ENCODE data around the gene KCNIP4.

KCNIP4 gene

GRCh38 chr4:21858971-21859370 lies 89.6 kb downstream of the KCNIP4 start:
- H3K4me2 ChIP-seq: no peak overlapping the region
- no peak overlapping the region for H3K4me3 ChIP-seq (IDR thresholded peaks at IDR 0.05; ENCODE audit: insufficient read depth, low read depth, low read length)
- no peaks in the 10 kb centered on the region for H3K27me3 ChIP-seq (ENCODE audit: insufficient read depth, low read depth)
- H3K27ac ChIP-seq: no peak overlapping the region
- H2AFZ ChIP-seq (ENCODE audit: low read depth): no peak overlapping the region
- no peaks in the 10 kb centered on the region for H4K20me1 ChIP-seq (ENCODE audit: insufficient read depth)
- H3K36me3 ChIP-seq (ENCODE audit: insufficient read depth): no peaks in the 10 kb centered on the region
- H3K4me1 ChIP-seq (ENCODE audit: low read depth, poor library complexity, severe bottlenecking): no peaks in the 10 kb centered on the region
- TF ChIP-seq CTCF (conservative IDR thresholded peaks at IDR 0.05; ENCODE audit: low read depth, low read length): no peak
- no peak overlapping the region for H3K9ac ChIP-seq
- no peaks in the 10 kb centered on the region for H3K79me2 ChIP-seq (ENCODE audit: insufficient read depth, low read depth)

GRCh38 chr4:21856754-21857153 lies 91.8 kb downstream of the KCNIP4 start:
- H3K4me1 ChIP-seq (ENCODE audit: low read depth, poor library complexity, severe bottlenecking): no peaks in the 10 kb centered on the region
- TF ChIP-seq CTCF (conservative IDR thresholded peaks at IDR 0.05; ENCODE audit: low read depth, low read length): no peak
- no peaks in the 10 kb centered on the region for H4K20me1 ChIP-seq (ENCODE audit: insufficient read depth)
- H3K27ac ChIP-seq: no peak overlapping the region
- no peak overlapping the region for H2AFZ ChIP-seq (ENCODE audit: low read depth)
- no peak overlapping the region for H3K4me3 ChIP-seq (IDR thresholded peaks at IDR 0.05; ENCODE audit: insufficient read depth, low read depth, low read length)
- H3K4me2 ChIP-seq: no peak overlapping the region
- H3K27me3 ChIP-seq (ENCODE audit: insufficient read depth, low read depth): no peaks in the 10 kb centered on the region
- H3K36me3 ChIP-seq (ENCODE audit: insufficient read depth): no peaks in the 10 kb centered on the region
- H3K79me2 ChIP-seq (ENCODE audit: insufficient read depth, low read depth): no peaks in the 10 kb centered on the region
- no peak overlapping the region for H3K9ac ChIP-seq

GRCh38 chr4:21856301-21856700 lies 92.3 kb downstream of the KCNIP4 start:
- Histone ChIP-seq H4K20me1 (ENCODE audit: insufficient read depth) (no peaks in the 10 kb centered on the region), H2AFZ (ENCODE audit: low read depth) (no peak overlapping the region), H3K36me3 (ENCODE audit: insufficient read depth) (no peaks in the 10 kb centered on the region), H3K4me2 (no peak overlapping the region), H3K9ac (no peak overlapping the region), H3K4me1 (ENCODE audit: low read depth, poor library complexity, severe bottlenecking) (no peaks in the 10 kb centered on the region), H3K27me3 (ENCODE audit: insufficient read depth, low read depth) (no peaks in the 10 kb centered on the region), H3K27ac (no peak overlapping the region), H3K4me3 (IDR thresholded peaks at IDR 0.05; ENCODE audit: insufficient read depth, low read depth, low read length) (no peak overlapping the region), H3K79me2 (ENCODE audit: insufficient read depth, low read depth) (no peaks in the 10 kb centered on the region)
- TF ChIP-seq CTCF (conservative IDR thresholded peaks at IDR 0.05; ENCODE audit: low read depth, low read length): no peak

- H3K9ac ChIP-seq: no peak overlapping the region
- no peak for TF ChIP-seq CTCF (conservative IDR thresholded peaks at IDR 0.05; ENCODE audit: low read depth, low read length)
- H3K27ac ChIP-seq: no peak overlapping the region
- H3K27me3 ChIP-seq (ENCODE audit: insufficient read depth, low read depth): no peaks in the 10 kb centered on the region
- H3K4me2 ChIP-seq: no peak overlapping the region
- no peak overlapping the region for H2AFZ ChIP-seq (ENCODE audit: low read depth)
- H3K79me2 ChIP-seq (ENCODE audit: insufficient read depth, low read depth): no peaks in the 10 kb centered on the region
- H3K4me1 ChIP-seq (ENCODE audit: low read depth, poor library complexity, severe bottlenecking): no peaks in the 10 kb centered on the region
- H3K36me3 ChIP-seq (ENCODE audit: insufficient read depth): no peaks in the 10 kb centered on the region
- H4K20me1 ChIP-seq (ENCODE audit: insufficient read depth): no peaks in the 10 kb centered on the region
- H3K4me3 ChIP-seq (IDR thresholded peaks at IDR 0.05; ENCODE audit: insufficient read depth, low read depth, low read length): no peak overlapping the region
Observed at GRCh38 chr4:21849077-21849476, 99.5 kb downstream of the KCNIP4 start.

GRCh38 chr4:21848021-21848420 lies 100.6 kb downstream of the KCNIP4 start:
- H3K36me3 ChIP-seq (ENCODE audit: insufficient read depth): no peaks in the 10 kb centered on the region
- H3K9ac ChIP-seq: no peak overlapping the region
- no peak overlapping the region for H3K4me3 ChIP-seq (IDR thresholded peaks at IDR 0.05; ENCODE audit: insufficient read depth, low read depth, low read length)
- H3K4me1 ChIP-seq (ENCODE audit: low read depth, poor library complexity, severe bottlenecking): no peaks in the 10 kb centered on the region
- no peak overlapping the region for H2AFZ ChIP-seq (ENCODE audit: low read depth)
- H3K79me2 ChIP-seq (ENCODE audit: insufficient read depth, low read depth): no peaks in the 10 kb centered on the region
- H3K4me2 ChIP-seq: no peak overlapping the region
- no peak for TF ChIP-seq CTCF (conservative IDR thresholded peaks at IDR 0.05; ENCODE audit: low read depth, low read length)
- H4K20me1 ChIP-seq (ENCODE audit: insufficient read depth): no peaks in the 10 kb centered on the region
- no peaks in the 10 kb centered on the region for H3K27me3 ChIP-seq (ENCODE audit: insufficient read depth, low read depth)
- H3K27ac ChIP-seq: no peak overlapping the region

Measured in KMS-11 (cell line).